T-helper 2 cell treated with Interferon-gamma antibody and Interleukin-4, amounts not matched to agents 5 μg/mL and 100 μg/mL, for 36 hours (primary cell): ENCODE measurements around the gene FXR1.
A peak's percentile ranks its signal among the peaks of the same experiment; 100 is the strongest.
"Not testable (repeated sequence)": the region's sequence is repeated elsewhere in the genome, so short reads cannot be mapped to it uniquely, and the experiment has no call there.

Source experiments
- DNase-seq: peaks from one replicate; pipeline ENCODE4 v3.0.0; 2021; ENCODE audit warnings: low spot score
- H3K27ac Mint-ChIP-seq: one replicate; pipeline ENCODE4 v1.8.0; 2021; ENCODE audit warnings: mild to moderate bottlenecking, mixed read lengths
- H3K27me3 Mint-ChIP-seq: one replicate; pipeline ENCODE4 v1.8.0; 2021; ENCODE audit warnings: low read depth, mixed read lengths
- H3K36me3 Mint-ChIP-seq: one replicate; pipeline ENCODE4 v1.8.0; 2021; ENCODE audit warnings: low read depth, mixed read lengths
- H3K4me1 Mint-ChIP-seq: one replicate; pipeline ENCODE4 v1.8.0; 2021; ENCODE audit warnings: low read depth, mixed read lengths
- H3K4me3 Mint-ChIP-seq: one replicate; pipeline ENCODE4 v1.8.0; 2022; ENCODE audit warnings: mild to moderate bottlenecking, moderate library complexity, mixed read lengths
- H3K9me3 Mint-ChIP-seq: one replicate; pipeline ENCODE4 v1.8.0; 2021; ENCODE audit warnings: mixed read lengths

The FXR1 gene

DNA sequence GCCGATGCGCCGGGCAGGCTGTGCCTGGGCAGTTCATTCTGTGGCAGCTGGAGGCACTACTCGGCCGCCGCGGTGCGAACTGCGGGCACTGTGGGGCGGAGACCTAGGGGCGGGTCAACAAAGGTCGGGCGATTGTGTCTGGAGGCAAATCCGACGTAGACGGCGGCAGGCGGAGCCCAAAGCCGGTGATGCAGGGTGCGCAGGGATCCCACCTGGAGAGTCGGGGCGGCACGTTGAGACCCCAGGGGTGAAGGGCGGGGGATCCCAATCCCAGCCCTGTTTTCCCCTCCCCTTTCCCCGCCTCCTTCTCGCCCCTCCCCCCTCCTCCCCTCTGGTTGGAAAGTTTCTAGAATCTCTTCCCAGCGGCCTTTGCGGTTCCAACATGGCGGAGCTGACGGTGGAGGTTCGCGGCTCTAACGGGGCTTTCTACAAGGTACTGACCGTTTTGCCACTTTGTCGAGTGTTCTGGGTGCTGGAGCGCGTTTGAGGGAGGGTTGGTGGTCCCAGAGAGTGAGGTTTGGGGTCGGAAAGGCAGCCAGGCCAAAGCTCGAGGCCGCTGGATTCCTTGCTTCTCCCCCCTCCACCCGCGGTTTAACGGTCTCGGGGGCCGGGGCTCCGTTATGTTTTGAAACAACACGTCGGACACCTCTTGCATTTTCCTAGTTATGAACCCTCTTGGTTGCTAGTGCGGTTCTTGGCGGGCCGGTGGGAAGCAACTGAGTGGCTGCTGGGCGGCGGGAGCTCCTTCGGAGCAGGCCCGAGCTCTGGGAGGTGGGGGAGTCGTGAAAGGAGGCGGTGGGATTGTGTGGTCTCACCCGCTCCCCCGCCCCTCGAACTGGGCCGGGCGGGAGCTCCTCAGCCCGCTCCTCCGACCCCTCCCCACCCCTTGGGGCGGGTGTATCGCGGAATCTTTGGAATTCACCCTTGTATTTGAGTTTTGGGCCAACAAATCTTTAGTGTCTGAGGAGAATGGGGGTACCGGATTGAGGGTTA is at the start of gene FXR1:
Gene FXR1 (plus strand): TSS at position 367 of the 993 bp plus-strand sequence. CDS start 16 bp downstream, at position 383.
- Mint-ChIP-seq H3K4me3 (peak within 1 kb of the TSS; percentile 99), H3K9me3 (no peaks in the 10 kb centered on the region), H3K27ac (peak within 1 kb of the TSS; percentile 94), H3K36me3 (peaks cover 13% of the 10 kb centered on the region), H3K4me1 (peaks cover 32% of the 10 kb centered on the region), H3K27me3 (no peaks in the 10 kb centered on the region)
- peak; percentile 84 for DNase-seq

DNA sequence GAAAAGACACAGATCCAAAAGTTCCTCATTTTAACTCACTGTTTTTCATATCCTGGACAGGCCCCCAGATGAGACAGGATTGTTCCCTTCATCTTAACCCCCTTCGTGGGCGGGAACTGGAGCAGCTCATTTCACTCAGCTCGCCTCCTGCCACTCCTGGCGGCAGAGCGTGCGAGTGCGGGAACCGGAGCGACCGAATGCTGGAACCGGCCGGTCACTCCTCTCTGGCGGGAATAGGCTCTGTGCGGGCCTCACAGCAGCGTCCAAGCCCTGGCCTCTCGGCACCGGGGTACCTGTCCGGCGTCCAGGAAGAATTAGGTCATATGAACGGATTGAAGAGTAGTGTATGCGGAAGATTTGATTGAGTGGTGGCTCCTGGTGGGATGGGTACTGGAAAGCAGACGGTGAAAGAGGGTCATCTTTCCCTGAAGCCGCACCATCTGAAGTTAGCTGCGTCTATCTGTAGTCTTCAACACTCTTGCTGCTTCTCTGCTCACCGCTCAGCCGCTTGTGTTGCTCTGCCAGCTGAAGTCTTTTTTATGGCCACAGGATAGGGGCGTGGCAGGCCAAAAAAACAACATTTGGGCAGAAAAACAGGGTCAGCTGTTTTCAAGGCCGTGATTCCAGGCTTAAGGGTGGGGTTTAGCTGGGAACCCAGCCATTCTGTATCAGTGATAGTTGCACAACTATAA is 42.3 kb upstream of the FXR1 start:
- Mint-ChIP-seq H3K4me1 (no peaks in the 10 kb centered on the region), H3K27me3 (peaks cover 28% of the 10 kb centered on the region), H3K36me3 (no peaks in the 10 kb centered on the region), H3K9me3 (no peaks in the 10 kb centered on the region), H3K27ac (no peak overlapping the region), H3K4me3 (no peak overlapping the region)
- DNase-seq, result no peak

DNA sequence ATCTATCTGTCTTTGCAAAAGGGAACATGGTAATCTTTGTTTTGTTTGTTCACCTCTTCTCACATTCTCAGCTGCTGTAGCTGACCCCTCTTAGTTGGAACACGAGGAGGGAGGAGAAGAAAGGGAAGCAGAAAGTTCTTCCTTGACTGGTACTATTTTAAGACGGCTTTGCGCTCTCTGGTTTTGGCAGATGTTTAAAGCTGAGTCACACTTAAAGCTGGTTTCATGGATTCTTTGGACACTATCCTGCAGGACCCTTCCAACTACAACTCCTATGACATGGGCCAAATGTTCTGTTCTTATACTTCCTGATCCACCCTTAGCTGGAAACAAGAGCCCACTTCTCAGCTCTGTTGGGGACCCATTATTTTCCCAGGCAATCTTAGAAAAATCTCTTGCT is 40.6 kb upstream of the FXR1 start:
- no peak for DNase-seq
- H3K4me1 Mint-ChIP-seq, result no peaks in the 10 kb centered on the region
- no peaks in the 10 kb centered on the region for H3K9me3 Mint-ChIP-seq
- no peak overlapping the region for H3K4me3 Mint-ChIP-seq
- no peak overlapping the region for H3K27ac Mint-ChIP-seq
- no peaks in the 10 kb centered on the region for H3K36me3 Mint-ChIP-seq
- H3K27me3 Mint-ChIP-seq, result peaks cover 28% of the 10 kb centered on the region

DNA sequence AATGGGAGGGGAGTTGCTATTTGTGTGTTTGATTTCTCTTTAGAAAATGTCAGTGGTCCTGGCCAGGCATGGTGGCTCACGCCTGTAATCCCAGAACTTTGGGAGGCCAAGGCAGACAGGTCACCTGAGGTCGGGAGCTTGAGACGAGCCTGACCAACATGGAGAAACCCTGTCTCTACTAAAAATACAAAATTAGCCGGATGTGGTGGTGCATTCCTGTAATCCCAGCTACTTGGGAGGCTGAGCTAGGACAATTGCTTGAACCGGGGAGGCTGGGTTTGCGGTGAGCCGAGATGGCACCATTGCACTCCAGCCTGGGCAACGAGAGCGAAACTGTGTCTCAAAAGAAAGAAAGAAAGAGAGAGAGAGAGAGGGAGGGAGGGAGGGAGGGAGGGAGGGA is 40.0 kb upstream of the FXR1 start:
- H3K9me3 Mint-ChIP-seq, DNase-seq, H3K27ac Mint-ChIP-seq, H3K36me3 Mint-ChIP-seq, H3K4me1 Mint-ChIP-seq, H3K4me3 Mint-ChIP-seq: not testable (repeated sequence)
- peaks cover 28% of the 10 kb centered on the region for H3K27me3 Mint-ChIP-seq

DNA sequence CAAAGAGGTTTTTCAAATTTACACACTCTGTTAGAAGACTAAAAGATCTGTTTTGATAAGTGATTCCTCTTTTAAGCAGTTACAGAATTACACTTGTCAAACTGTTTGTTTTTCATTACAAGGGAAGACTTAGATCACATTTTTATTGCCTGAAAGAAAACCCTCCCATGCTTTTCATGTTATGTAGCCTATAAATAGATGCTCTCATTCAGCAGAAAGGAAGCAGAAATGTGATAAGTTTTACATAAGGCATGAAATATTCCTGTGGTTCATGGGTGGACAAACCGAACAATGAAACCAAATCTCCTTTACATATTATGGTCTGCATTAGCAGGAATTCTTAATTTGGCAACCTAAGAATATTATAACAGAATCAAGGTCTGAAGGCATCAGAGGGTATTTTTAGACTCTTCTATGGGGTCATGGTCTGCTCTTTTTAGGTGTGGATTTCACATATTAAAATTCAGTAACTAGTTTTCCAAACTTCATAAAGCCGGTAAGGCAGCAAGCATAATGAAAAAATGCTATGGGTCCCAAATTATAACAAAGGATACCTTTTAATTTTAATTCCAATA is 37.3 kb upstream of the FXR1 start:
- DNase-seq, result no peak
- Mint-ChIP-seq H3K36me3 (no peaks in the 10 kb centered on the region), H3K4me3 (no peak overlapping the region), H3K27ac (no peak overlapping the region), H3K4me1 (no peaks in the 10 kb centered on the region), H3K27me3 (peaks cover 11% of the 10 kb centered on the region), H3K9me3 (no peaks in the 10 kb centered on the region)

DNA sequence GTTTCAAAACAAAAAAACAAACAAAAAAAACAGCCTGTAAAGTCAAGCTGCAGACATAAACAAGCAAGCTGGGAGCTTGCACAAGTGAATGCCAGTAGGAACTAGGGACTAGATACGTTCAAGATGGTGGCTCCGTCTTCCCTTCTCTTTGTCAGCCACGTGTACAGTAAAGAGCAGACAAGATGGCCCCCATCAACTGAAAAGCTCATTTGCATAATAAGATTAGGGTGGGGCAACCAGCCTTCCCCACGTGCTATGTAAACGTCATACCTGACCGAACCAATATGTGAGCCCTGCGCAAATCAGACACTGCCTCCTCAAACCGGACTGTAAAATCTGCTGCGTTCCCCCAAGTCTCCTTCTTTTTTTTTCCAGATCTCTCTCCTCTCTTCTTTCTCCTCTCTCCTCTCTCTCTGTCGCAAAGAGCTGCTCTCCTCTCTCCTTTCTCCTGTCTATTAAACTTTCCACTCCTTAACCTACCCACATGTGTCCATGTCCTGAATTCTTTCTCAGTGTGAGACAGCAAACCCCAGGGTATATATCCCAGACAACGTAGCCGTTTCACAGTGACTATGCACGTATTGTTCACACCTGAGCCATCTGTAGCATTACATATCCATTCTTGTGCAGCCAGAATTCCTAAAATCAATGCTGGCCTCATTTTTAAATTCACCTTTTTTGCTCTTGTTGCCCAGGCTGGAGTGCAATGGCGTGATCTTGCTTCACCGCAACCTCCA is 31.2 kb upstream of the FXR1 start:
- Mint-ChIP-seq H3K27ac (no peak overlapping the region), H3K4me1 (no peaks in the 10 kb centered on the region)

DNA sequence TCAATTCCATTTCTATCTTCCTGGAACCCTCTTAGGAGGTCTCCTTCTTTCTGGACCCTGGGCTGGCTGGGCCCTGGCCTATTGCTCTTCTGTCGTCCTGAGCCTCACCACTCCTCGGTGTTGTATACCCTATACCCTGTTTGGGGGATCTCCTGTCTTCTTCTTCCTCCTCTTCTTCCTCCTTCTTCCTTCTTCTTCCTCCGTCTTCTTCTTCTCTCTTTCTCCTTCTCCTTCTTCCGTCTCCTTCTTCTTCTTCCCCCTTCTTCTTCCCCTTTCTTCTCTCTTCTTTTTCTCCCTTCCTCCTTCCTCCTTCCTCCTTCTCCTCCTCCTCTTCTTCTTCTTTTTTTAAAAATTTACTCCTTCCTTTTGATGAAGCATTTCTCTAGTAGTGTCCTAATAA is 30.4 kb upstream of the FXR1 start:
- Mint-ChIP-seq H3K36me3 (no peaks in the 10 kb centered on the region), H3K27me3 (no peaks in the 10 kb centered on the region), H3K27ac (no peak overlapping the region), H3K4me1 (no peaks in the 10 kb centered on the region), H3K4me3 (no peak overlapping the region), H3K9me3 (no peaks in the 10 kb centered on the region)
- no peak for DNase-seq

More for the DNA sequence above, 31.2 kb upstream of the FXR1 start:
- Mint-ChIP-seq H3K27me3 (no peaks in the 10 kb centered on the region), H3K36me3 (no peaks in the 10 kb centered on the region), H3K4me3 (no peak overlapping the region), H3K9me3 (no peaks in the 10 kb centered on the region)
- DNase-seq, result no peak

DNA sequence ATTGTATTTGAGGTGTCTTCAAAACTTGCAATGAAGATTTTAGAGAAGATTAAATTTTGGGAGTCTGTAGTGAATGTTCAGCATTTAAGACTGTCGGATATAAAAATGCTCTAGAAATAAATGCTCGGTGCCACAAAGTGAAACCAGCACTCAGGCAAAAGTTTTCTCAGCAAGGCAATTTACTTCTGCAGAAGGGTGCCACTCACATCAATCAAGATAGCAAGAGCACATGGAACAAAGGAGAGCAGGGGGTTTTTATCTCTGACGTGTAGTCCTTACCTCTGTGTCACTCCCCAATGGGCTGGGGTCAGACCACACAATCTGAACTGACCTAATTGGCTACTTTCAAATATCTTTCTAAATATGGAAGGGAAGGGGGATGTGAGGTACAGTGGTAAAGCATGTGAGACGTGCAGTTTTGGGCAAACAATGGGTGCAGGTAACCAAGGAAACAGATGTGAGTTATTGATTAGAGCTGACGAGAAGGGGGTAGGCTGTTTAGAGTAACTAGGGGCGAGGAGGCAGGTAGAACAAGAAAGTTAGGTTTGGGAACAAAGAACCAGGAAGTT is 23.4 kb upstream of the FXR1 start:
- Mint-ChIP-seq H3K9me3 (peaks cover 13% of the 10 kb centered on the region), H3K4me1 (peaks cover 2% of the 10 kb centered on the region), H3K27ac (no peak overlapping the region), H3K36me3 (no peaks in the 10 kb centered on the region), H3K4me3 (no peak overlapping the region), H3K27me3 (no peaks in the 10 kb centered on the region)
- DNase-seq, result no peak

DNA sequence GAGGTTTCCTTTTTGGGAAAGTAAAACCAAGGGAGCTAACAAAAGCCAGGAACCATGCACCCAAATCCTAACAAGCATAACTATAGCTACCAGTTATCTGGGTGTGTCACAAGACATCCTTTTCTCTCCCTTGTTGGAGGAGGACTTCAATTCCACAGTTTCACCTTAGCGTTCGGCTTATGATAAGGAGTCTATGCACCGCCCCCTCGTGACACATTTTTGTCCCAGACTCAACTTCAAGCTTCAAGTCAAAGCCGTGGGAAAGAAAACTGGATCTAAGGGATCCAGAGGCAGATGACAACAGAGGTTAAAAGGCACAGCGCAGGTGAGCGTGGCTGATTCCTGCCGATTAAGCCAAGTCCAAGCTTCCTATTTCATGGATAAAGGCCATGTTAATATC is 13.9 kb upstream of the FXR1 start:
- DNase-seq, result no peak
- H3K4me3 Mint-ChIP-seq, result no peak overlapping the region
- H3K36me3 Mint-ChIP-seq, result no peaks in the 10 kb centered on the region
- H3K27ac Mint-ChIP-seq, result no peak overlapping the region
- H3K27me3 Mint-ChIP-seq, result no peaks in the 10 kb centered on the region
- no peaks in the 10 kb centered on the region for H3K9me3 Mint-ChIP-seq
- no peaks in the 10 kb centered on the region for H3K4me1 Mint-ChIP-seq

DNA sequence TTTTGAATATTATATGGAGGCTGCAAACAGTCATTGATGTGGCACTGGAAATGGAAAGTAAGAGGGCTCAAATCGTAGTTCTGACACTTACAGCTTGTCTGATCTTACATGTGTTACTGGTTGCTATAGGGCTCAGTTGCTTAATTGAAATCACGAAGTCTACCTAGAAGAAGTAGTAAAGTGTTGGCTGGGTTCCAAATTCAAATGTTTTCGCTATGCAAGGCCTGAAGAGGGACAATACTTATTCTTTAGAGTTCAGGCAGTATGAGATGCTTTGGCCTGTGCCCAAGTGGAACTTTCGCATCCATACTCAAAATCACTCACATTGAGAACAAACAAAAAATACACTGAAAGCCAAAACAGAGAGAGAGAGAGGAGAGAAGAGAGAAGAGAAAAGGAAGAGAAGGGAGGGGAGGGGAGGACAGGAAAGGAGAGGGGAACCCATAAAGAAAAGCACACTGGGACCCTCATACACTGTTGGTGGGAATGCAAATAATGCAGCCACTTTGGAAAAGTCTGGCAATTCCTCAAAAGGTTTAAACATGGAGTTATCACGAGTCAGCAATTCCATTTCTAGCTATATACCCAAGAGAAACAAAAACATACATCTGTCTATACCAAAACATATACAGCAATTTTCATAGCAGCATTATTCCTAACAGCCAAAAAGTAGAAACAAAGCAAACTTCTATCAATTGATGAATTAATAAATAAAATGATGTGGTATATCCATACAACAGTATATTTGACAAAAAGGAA is 2.9 kb upstream of the FXR1 start:
- Mint-ChIP-seq H3K27ac (no peak overlapping the region), H3K4me1 (peaks cover 18% of the 10 kb centered on the region), H3K27me3 (no peaks in the 10 kb centered on the region), H3K4me3 (no peak overlapping the region), H3K9me3 (peaks cover 4% of the 10 kb centered on the region), H3K36me3 (peaks cover 1% of the 10 kb centered on the region)
- no peak for DNase-seq

DNA sequence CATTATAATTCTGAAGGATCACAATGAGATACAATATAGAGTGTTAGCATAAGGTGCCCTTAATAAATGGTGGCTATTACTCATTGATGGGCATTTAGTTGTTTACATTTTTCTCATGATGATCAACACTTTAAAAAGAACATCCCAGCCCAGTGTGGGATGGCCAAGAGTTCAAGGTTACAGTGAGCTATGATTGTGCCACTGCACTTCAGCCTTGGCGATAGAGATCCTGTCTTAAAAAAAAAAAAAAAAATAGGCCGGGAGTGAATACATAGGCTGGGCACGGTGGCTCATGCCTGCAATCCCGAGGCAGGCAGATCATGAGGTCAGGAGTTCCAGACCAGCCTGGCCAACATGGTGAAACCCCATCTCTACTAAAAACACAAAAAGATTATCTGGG is 1.6 kb upstream of the FXR1 start:
- Mint-ChIP-seq H3K36me3 (peaks cover 10% of the 10 kb centered on the region), H3K4me3 (no peak overlapping the region), H3K9me3 (peaks cover 3% of the 10 kb centered on the region), H3K27ac (no peak overlapping the region), H3K4me1 (peaks cover 28% of the 10 kb centered on the region), H3K27me3 (no peaks in the 10 kb centered on the region)
- DNase-seq, result no peak

DNA sequence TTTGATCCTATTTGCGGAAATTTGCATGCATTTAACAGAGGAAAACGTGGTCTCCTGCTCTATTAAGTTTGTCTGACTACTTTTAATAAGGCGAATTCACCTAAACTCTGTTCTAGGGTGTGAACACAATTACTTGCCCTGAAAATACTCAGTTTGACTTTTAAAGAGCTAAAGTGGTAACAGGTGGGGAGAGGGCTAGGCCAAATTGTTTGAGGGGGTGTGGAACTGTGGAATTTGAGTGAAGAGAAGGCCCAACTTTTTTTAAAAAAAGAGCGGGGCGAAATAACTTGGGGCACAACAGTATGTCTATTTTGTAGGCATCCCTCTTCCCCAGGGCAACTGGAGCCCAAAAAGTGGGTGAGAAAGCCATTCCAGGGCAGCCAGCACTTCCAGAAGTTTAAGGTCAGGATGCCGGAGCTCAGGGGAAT is 580 bp upstream of the FXR1 start:
- H3K4me1 Mint-ChIP-seq, result peaks cover 29% of the 10 kb centered on the region
- no peaks in the 10 kb centered on the region for H3K27me3 Mint-ChIP-seq
- peaks cover 13% of the 10 kb centered on the region for H3K36me3 Mint-ChIP-seq
- no peak for DNase-seq
- H3K4me3 Mint-ChIP-seq, result peak overlapping the region; percentile 99
- peak overlapping the region; percentile 94 for H3K27ac Mint-ChIP-seq
- H3K9me3 Mint-ChIP-seq, result no peaks in the 10 kb centered on the region
